GM23338 (cell line): ENCODE measurements around the gene MCTP2.

Experiments used
- CTCF ChIP-seq, 2 experiments: fragments of 200-600 bp in 1 of 2; sonication (generic) in 1 of 2; conservative IDR thresholded peaks; 2 replicates each; pipeline versions ENCODE4 v1.5.1 to v1.6.1; 2016 to 2017; ENCODE audit warnings: antibody characterized with exemption in 2 of 2, low read depth in 2 of 2, mild to moderate bottlenecking in 2 of 2, moderate library complexity in 1 of 2
- ETS1 ChIP-seq: IDR thresholded peaks from 2 replicates; pipeline ENCODE4 v1.6.1; 2016; ENCODE audit warnings: antibody characterized with exemption
- EZH2 ChIP-seq: fragments of 200-600 bp; sonication (generic); IDR thresholded peaks from one replicate; pipeline ENCODE4 v1.8.0; 2017; ENCODE audit warnings: antibody characterized with exemption, mild to moderate bottlenecking, low read depth; ENCODE audit not compliant: unreplicated experiment
- EZH2phosphoT487 ChIP-seq: fragments of 200-600 bp; sonication (generic); IDR thresholded peaks from one replicate; pipeline ENCODE4 v1.8.1; 2018; ENCODE audit warnings: antibody characterized with exemption; ENCODE audit not compliant: unreplicated experiment
- JUNB ChIP-seq: IDR thresholded peaks from one replicate; pipeline ENCODE4 v1.6.1; 2016; ENCODE audit warnings: antibody characterized with exemption; ENCODE audit not compliant: unreplicated experiment
- NANOG ChIP-seq: IDR thresholded peaks from 2 replicates; pipeline ENCODE4 v1.6.1; 2016; ENCODE audit warnings: antibody characterized with exemption, borderline replicate concordance
- POLR2AphosphoS5 ChIP-seq: IDR thresholded peaks from 2 replicates; pipeline ENCODE4 v1.6.1; 2016; ENCODE audit warnings: antibody characterized with exemption, low read depth
- REST ChIP-seq: IDR thresholded peaks from one replicate; pipeline ENCODE4 v1.6.1; 2018; ENCODE audit warnings: antibody characterized with exemption; ENCODE audit not compliant: unreplicated experiment
- STAT1 ChIP-seq: IDR thresholded peaks from one replicate; pipeline ENCODE4 v1.6.1; 2016; ENCODE audit warnings: antibody characterized with exemption; ENCODE audit not compliant: unreplicated experiment
- ZNF331 ChIP-seq: fragments of 250-450 bp; sonication (Bioruptor Pico); IDR thresholded peaks from 2 replicates; pipeline ENCODE4 v1.5.0; 2020; ENCODE audit warnings: low read depth, mild to moderate bottlenecking, moderate library complexity

GRCh38 chr15:94235041-94235440, 3.7 kb downstream of the MCTP2 start:
- no peak for TF ChIP-seq STAT1
- no peak for TF ChIP-seq CTCF (conservative IDR thresholded peaks at IDR 0.05; ENCODE audit: low read depth in 2 of 2)
- no peak for TF ChIP-seq EZH2
- TF ChIP-seq POLR2AphosphoS5: no peak
- no peak for TF ChIP-seq EZH2phosphoT487
- no peak for TF ChIP-seq REST
- TF ChIP-seq ETS1: no peak
- no peak for TF ChIP-seq JUNB
- TF ChIP-seq ZNF331: no peak
- no peak for TF ChIP-seq NANOG
